ENCODE measurements around the gene RHOBTB3.

- TF ChIP-seq CTCF (IDR thresholded peaks at IDR 0.05) (no peak), POLR2A (IDR thresholded peaks at IDR 0.05) (no peak), EP300 (IDR thresholded peaks at IDR 0.05) (no peak), POLR2AphosphoS5 (IDR thresholded peaks at IDR 0.05) (no peak)
Observed at GRCh38 chr5:95798545-95798944, 67.4 kb downstream of the RHOBTB3 start.
